Panc1 (cell line): ENCODE data around the gene USP50. TPM values are rescaled to one million over a fixed set of nuclear protein-coding genes. Genes with fewer than 3 reads are reported as not detected.

Experiments
- ATAC-seq: fragments of 200-7000 bp; cut with Tn5 transposase; 2 replicates; pipeline ENCODE4 v1.9.1; 2020; ENCODE audit warnings: mild to moderate bottlenecking, moderate library complexity
- BruUV-seq: library from RNA; stranded (reverse); fragments of 400-500 nt; replicated peaks from 2 replicates; lab custom pipeline; 2021; lab: Mats Ljungman, UMichigan
- CTCF ChIA-PET: fragments of 300-600 bp; sonication (Branson Sonifier 250); formaldehyde crosslinking; loops from one replicate; lab custom pipeline; 2022; ENCODE audit warnings: antibody characterized with exemption; lab: Charles Lee
- POLR2A ChIA-PET: fragments of 300-600 bp; sonication (Branson Sonifier 250); formaldehyde crosslinking; loops from one replicate; lab custom pipeline; 2022; ENCODE audit warnings: antibody characterized with exemption; lab: Charles Lee
- DNase-seq: peaks from one replicate; pipeline ENCODE4 v3.0.0-alpha.2; 2010; ENCODE audit warnings: low read depth, low spot score
- H3K27ac ChIP-seq: 2 replicates; pipeline ENCODE4 v1.5.1; 2011; ENCODE audit warnings: mild to moderate bottlenecking, low read length, inconsistent platforms
- H3K27me3 ChIP-seq: fragments of 200-500 bp; sonication (Bioruptor generic); 2 replicates; pipeline ENCODE4 v1.6.0; 2014; ENCODE audit warnings: low read length, inconsistent platforms; ENCODE audit not compliant: control insufficient read depth, insufficient read depth
- H3K36me3 ChIP-seq: fragments of 200-500 bp; sonication (Bioruptor generic); 2 replicates; pipeline ENCODE4 v1.5.1; 2014; ENCODE audit warnings: inconsistent platforms, mild to moderate bottlenecking, low read length, moderate library complexity; ENCODE audit not compliant: control insufficient read depth, insufficient read depth
- H3K4me1 ChIP-seq: 2 replicates; pipeline ENCODE4 v1.5.1; 2011; ENCODE audit warnings: inconsistent platforms, mild to moderate bottlenecking, low read length, moderate library complexity; ENCODE audit not compliant: control insufficient read depth, insufficient read depth
- H3K4me3 ChIP-seq, 2 experiments: 2 replicates each; pipeline ENCODE4 v1.5.1; 2011 to 2012; ENCODE audit warnings: low read depth in 2 of 2, low read length in 2 of 2, mild to moderate bottlenecking in 2 of 2, inconsistent platforms in 1 of 2, moderate library complexity in 1 of 2
- H3K9me3 ChIP-seq: fragments of 200-500 bp; sonication (Bioruptor generic); 2 replicates; pipeline ENCODE4 v1.5.1; 2014; ENCODE audit warnings: low read depth, mild to moderate bottlenecking, inconsistent platforms, low read length, moderate library complexity; ENCODE audit not compliant: control insufficient read depth, insufficient read depth
- POLR2AphosphoS5 ChIP-seq: IDR thresholded peaks from 2 replicates; pipeline ENCODE4 v1.6.1; 2012; ENCODE audit warnings: mild to moderate bottlenecking, low read depth, low read length, moderate library complexity
- SIN3A ChIP-seq: IDR thresholded peaks from 2 replicates; pipeline ENCODE4 v1.6.1; 2012; ENCODE audit warnings: low read depth, mild to moderate bottlenecking, low read length, moderate library complexity, borderline replicate concordance; ENCODE audit not compliant: insufficient read depth
- TCF7L2 ChIP-seq: IDR thresholded peaks from 2 replicates; pipeline ENCODE4 v1.6.1; 2011; ENCODE audit warnings: mild to moderate bottlenecking, low read depth, low read length, inconsistent platforms
- in situ Hi-C: cut with HindIII; loops from 2 replicates; pipeline ENCODE4 v1.10.0; 2016; ENCODE audit warnings: low sequenced_read_pairs, low pct_unique_long_range_greater_than_20kb
- intact Hi-C: fragments of 100-400 bp; cut with micrococcal nuclease; formaldehyde crosslinking; loops from one replicate; pipeline ENCODE4 v1.10.0; 2022; ENCODE audit not compliant: unreplicated experiment
- total RNA-seq: library from RNA; stranded (reverse); gene quantifications from one replicate; pipeline ENCODE4 v1.2.1, GENCODE V29; 2021; ENCODE audit not compliant: unreplicated experiment
- TF ChIP-seq, protein P1 (sequence below): fragments of 450-650 bp; IDR thresholded peaks from 2 replicates; pipeline ENCODE4 v1.5.1; 2017; ENCODE audit warnings: mild to moderate bottlenecking
- TF ChIP-seq, protein P2 (sequence below), 2 experiments: IDR thresholded peaks; 2 replicates each; pipeline ENCODE4 v1.6.1; 2011 to 2012; ENCODE audit warnings: low read depth in 2 of 2, control low read depth in 1 of 2, low read length in 1 of 2, mild to moderate bottlenecking in 1 of 2, moderate library complexity in 1 of 2; ENCODE audit not compliant: insufficient read depth in 1 of 2

The USP50 gene
- total RNA-seq, 1 experiment from 2014 or later: not detected

DNA sequence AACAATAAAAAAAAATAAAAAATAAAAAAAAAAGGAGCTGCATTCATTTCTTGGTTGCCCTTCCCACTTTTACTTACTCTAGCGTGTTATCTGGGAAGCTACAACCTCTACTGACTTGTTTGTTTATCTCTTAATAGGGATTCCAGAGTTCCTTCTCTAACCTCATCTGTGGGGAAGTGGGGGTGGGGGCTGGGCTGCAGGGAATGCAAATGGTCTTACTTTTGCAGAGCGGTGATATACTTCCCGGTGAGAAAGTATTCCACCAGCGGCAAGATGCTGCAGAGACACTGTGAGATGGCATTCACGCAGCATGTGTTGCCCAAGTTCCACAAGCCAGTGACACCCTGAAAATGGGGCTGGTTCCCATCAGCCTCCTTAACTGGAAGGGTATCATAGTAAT lies 2.1 kb downstream of the USP50 start:
- no peaks in the 10 kb centered on the region for H3K36me3 ChIP-seq
- H3K4me3 ChIP-seq: no peak overlapping the region
- no peak overlapping the region for H3K27ac ChIP-seq
- POLR2A ChIA-PET: interaction anchor here (0.6 kb wide), 1 partner anchor 15 kb away, joined by 13 read pairs; no protein-coding TSS in a partner anchor
- no peak for ATAC-seq
- no peaks in the 10 kb centered on the region for H3K4me1 ChIP-seq
- no peak for DNase-seq
- in situ Hi-C loops: no loop called here
- peaks cover 4% of the 10 kb centered on the region for H3K27me3 ChIP-seq
- intact Hi-C loops: no loop called here
- no TSS peak for BruUV-seq
- CTCF ChIA-PET: no interaction called here
- TF ChIP-seq SIN3A: no peak
- no peak for TF ChIP-seq TCF7L2
- TF ChIP-seq, protein P1, sequence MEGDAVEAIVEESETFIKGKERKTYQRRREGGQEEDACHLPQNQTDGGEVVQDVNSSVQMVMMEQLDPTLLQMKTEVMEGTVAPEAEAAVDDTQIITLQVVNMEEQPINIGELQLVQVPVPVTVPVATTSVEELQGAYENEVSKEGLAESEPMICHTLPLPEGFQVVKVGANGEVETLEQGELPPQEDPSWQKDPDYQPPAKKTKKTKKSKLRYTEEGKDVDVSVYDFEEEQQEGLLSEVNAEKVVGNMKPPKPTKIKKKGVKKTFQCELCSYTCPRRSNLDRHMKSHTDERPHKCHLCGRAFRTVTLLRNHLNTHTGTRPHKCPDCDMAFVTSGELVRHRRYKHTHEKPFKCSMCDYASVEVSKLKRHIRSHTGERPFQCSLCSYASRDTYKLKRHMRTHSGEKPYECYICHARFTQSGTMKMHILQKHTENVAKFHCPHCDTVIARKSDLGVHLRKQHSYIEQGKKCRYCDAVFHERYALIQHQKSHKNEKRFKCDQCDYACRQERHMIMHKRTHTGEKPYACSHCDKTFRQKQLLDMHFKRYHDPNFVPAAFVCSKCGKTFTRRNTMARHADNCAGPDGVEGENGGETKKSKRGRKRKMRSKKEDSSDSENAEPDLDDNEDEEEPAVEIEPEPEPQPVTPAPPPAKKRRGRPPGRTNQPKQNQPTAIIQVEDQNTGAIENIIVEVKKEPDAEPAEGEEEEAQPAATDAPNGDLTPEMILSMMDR: no peak
- no peak for TF ChIP-seq POLR2AphosphoS5
- TF ChIP-seq, protein P2, sequence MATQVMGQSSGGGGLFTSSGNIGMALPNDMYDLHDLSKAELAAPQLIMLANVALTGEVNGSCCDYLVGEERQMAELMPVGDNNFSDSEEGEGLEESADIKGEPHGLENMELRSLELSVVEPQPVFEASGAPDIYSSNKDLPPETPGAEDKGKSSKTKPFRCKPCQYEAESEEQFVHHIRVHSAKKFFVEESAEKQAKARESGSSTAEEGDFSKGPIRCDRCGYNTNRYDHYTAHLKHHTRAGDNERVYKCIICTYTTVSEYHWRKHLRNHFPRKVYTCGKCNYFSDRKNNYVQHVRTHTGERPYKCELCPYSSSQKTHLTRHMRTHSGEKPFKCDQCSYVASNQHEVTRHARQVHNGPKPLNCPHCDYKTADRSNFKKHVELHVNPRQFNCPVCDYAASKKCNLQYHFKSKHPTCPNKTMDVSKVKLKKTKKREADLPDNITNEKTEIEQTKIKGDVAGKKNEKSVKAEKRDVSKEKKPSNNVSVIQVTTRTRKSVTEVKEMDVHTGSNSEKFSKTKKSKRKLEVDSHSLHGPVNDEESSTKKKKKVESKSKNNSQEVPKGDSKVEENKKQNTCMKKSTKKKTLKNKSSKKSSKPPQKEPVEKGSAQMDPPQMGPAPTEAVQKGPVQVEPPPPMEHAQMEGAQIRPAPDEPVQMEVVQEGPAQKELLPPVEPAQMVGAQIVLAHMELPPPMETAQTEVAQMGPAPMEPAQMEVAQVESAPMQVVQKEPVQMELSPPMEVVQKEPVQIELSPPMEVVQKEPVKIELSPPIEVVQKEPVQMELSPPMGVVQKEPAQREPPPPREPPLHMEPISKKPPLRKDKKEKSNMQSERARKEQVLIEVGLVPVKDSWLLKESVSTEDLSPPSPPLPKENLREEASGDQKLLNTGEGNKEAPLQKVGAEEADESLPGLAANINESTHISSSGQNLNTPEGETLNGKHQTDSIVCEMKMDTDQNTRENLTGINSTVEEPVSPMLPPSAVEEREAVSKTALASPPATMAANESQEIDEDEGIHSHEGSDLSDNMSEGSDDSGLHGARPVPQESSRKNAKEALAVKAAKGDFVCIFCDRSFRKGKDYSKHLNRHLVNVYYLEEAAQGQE (IDR thresholded peaks at IDR 0.05; ENCODE audit: insufficient read depth in 1 of 2, low read depth in 2 of 2, low read length in 1 of 2): no peak
- no peaks in the 10 kb centered on the region for H3K9me3 ChIP-seq

DNA sequence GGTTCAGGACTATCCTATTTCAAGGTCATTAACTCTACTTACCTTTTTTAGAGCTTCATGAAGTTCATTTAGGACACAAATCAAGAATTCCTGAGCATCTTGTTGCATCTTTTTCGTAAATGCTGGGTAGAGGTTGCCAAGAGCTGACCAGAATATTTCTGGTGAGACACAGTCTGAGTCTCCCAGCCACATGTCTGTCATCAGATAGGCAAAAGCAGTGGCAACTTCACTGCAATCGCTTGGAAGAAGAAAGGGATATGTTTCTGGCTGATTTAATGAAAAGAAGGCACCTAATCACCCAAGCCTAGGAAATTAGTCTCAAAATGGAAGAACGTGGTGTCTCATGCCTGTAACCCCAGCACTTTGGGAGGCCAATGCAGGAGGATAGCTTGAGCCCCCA lies 2.9 kb downstream of the USP50 start:
- POLR2A ChIA-PET: interaction anchor here (0.5 kb wide), 1 partner anchor 88 kb away, joined by 4 read pairs; no protein-coding TSS in a partner anchor
- DNase-seq (no peak), ATAC-seq (no peak)
- CTCF ChIA-PET: no interaction called here
- Histone ChIP-seq H3K36me3 (no peaks in the 10 kb centered on the region), H3K27me3 (peaks cover 4% of the 10 kb centered on the region), H3K4me3 (no peak overlapping the region), H3K4me1 (no peaks in the 10 kb centered on the region), H3K9me3 (no peaks in the 10 kb centered on the region), H3K27ac (no peak overlapping the region)
- in situ Hi-C loops: no loop called here
- BruUV-seq: no TSS peak
- intact Hi-C loops: no loop called here
- TF ChIP-seq POLR2AphosphoS5: no peak
- no peak for TF ChIP-seq SIN3A
- no peak for TF ChIP-seq TCF7L2
- TF ChIP-seq, protein P2 (IDR thresholded peaks at IDR 0.05; ENCODE audit: insufficient read depth in 1 of 2, low read depth in 2 of 2, low read length in 1 of 2): no peak
- TF ChIP-seq, protein P1: no peak
